Stimulated activated CD4-positive, alpha-beta T cell treated with anti-CD3 and anti-CD28 coated beads, Interleukin-4, amount 100 ng/mL, for 4 hours (primary cell): ENCODE results near the gene PRM2.
"Not testable (repeated sequence)": the region's sequence is repeated elsewhere in the genome, so short reads cannot be mapped to it uniquely, and the experiment has no call there.

Experiments used
- DNase-seq, 2 experiments: peaks; one replicate each; pipeline ENCODE4 v3.0.0-alpha.2; 2020

PRM2 gene

DNA sequence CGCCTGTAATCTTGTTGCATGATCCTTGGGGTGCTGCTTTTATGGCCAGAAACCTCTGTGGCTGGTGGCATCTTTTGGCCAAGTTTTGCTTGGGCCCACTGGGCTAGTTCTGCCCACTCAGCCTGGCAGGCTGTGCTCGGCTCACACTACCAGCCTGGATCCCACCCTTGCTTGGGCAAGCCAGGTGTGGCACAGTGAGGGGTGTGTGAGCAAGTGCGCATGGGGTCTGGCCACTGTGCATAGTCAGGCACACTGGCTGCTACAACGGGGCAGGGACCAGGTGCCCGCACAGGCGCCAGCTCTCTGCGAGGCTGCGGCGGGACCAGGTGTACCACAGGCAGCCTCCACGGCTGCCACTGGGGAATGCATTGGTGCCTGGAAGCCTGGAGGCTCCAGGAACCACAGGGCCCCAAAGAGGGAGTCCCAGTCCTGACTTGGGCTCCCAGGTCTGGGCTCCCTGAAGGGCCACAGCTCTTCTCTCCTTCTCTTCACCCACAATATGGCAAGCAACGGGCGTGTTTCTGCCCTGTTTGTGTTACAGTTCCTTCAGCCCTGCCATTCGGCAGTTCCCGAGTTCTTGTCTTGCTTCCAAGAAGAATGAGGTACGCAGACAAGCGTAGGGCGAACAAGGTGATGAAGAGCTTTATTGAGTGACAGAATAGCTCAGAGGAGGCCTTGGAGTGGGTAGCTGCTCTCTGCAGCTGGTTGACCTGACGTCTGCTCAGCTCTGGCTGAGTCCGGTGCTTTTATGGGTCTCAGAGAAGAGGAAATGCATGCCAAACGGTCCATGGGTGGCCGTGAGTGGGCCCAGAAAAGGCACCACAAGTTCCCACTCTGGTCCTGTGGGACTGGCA, 31.6 kb upstream of the PRM2 start:
- no peak for DNase-seq

DNA sequence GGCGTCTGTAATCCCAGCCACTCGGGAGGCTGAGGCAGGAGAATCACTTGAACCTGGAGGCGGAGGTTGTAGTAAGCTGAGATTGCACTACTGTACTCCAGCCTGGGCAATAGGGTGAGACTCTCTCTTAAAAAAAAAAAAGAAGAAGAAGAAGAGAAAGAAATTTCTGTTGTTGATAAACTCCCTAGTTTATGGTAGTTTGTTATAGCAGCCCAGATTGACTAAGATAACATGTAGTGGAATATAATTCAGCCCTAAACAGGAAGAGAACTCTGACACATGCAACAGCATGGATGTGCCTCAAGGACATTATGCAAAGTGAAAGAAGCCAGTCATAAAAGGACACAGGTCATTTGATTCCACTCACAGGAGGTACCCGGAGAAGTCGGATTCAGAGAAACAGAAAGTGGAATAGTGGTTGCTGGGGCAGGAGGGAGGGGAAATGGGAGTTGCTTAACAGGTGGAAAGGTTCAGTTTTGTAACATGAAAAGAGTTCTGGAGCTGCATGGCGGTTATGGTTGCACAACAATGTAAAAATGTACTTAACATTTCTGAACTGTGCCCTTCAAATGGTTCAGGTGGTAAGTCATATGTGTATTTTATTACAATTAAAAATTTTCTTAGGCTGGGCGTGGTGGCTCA, 30.8 kb upstream of the PRM2 start:
- DNase-seq = no peak

- DNase-seq = no peak
Observed at GRCh38 chr16:11306381-11306780, 30.1 kb upstream of the PRM2 start.

DNA sequence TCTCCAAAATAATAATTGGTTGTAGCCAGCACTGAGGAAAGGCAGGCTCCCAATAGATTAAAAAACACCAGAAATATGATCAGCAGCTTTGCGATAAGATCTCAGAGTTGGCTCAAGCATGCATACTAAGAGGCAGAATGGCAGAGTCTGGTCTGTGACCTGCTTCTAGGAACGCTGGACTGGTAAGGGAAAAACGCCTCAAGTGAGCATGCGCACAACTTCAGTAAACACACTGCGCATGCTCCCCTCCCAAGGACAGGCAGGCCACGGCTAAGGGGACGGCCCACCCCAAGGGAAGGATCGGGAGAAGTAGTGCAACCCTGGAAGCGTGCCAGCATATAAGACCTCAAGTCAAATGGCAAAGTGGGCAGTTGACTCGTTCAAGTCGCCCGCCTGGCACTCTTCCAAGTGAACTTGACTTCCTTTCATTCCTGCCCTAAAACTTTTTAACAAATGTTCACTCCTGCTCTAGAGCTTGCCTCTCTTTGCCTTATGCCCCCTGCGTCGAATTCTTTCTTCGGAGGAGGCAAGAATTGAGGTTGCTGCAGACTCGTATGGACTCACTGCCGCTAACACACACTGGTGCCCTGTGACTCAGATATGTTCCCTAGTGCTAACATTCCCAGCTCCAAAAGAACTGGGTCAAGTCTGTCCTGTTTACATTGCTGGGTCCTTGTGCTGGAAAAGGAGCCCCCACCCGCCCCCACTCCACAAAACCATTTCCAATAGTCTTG, 27.3 kb upstream of the PRM2 start:
- no peak for DNase-seq

- DNase-seq = no peak
Observed at GRCh38 chr16:11302977-11303376, 26.7 kb upstream of the PRM2 start.

- no peak for DNase-seq
Observed at GRCh38 chr16:11301645-11302501, 25.6 kb upstream of the PRM2 start.

- no peak for DNase-seq
Observed at GRCh38 chr16:11300560-11300892, 24.2 kb upstream of the PRM2 start.

DNA sequence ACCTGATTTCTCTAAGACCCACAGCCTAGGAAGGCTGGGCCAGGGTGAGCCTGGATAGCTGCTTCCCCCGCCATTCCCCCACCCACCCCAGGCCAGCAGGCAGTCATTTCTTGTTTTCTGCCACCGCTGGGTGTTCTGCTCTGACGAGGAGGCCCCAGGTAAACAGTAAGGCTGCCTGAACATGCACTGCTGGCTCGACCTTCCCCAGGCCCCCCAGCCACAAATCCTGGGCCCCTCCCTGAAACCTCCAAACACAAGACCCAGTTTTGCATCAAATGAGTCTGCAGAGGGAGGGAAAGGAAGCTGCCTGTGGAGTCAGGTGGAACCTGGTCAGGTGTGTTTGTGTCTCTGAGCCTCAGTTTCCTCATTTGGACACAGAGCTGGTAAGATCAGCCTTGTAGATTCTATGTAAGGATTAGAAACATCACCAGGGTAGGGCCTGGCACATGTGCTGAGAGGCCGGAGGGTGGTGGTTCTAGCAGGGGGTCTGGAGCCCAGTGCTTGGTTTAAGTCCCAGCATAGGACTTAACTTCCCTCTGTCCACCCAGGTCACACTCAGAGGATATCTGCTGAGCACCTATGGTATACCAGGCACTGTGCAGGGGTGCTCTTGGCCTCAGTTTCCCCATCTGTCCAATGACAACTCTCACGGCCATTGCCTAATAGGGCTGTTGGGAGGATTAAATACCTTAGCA, 23.7 kb upstream of the PRM2 start:
- no peak for DNase-seq

- not testable (repeated sequence) for DNase-seq
Observed at GRCh38 chr16:11298950-11299547, 22.8 kb upstream of the PRM2 start.

DNA sequence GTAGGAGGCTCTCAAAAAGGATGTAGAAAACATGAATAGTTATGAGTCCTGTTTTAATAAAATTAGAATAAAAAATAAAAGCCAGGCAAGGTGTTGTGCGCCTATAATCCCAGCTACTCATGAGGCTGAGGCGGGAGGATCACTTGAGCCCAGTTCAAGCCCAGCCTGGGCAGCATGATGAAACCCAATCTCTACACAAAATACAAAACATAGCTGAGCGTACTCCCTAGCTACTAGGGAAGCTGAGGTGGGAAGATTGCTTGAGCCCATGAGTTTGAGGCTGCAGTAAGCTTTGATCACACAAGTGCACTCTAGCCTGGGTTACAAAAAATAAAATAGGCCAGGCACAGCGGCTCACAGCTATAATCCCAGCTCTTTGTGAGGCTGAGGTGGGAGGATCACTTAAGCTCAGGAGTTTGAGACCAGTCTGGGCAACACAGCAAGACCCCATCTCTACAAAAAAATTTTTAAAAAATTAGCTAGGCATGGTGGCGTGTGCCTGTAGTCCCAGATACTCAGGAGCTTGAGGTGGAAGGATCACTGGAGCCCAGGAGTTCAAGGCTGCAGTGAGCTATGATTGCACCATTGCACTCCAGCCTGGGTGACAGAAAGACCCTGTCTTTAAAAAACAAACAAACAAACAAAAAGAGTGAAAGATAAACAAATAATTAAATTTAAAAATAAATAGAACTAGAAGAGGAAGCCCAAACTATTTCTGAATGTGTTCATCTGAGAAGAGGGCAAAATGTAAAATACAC, 22.0 kb upstream of the PRM2 start:
- DNase-seq = no peak

DNA sequence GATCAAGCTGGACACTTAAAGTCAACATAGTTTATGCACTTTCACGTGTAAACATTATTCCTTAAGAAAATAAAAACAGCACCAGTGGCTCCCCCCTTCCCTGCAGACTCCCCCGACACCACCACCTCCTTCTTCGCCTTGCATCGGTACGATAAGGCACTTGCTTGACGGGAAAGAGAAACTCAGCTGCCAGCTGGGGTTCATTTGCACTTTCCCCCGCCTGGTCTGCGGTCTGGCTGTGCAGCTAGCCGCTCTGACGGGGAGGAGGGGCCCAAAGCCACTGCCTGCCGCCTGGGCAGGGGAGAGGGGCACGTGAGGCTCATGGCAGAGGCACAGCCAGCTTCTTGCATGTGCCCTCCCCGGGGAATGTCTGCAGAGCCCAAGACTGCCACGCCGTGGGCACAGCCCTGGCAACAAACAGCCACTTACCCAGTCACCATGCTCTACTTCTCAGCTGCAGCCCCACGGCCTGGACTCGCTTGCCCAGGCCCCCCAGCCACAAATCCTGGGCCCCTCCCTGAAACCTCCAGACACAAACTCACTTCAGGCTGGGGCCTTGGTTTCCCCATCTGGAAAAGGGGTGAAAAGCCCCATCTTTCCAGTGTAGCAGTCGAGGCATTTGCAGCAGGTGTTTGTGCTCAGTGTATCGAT, 21.3 kb upstream of the PRM2 start:
- DNase-seq = peak; percentile 48 to 71

DNA sequence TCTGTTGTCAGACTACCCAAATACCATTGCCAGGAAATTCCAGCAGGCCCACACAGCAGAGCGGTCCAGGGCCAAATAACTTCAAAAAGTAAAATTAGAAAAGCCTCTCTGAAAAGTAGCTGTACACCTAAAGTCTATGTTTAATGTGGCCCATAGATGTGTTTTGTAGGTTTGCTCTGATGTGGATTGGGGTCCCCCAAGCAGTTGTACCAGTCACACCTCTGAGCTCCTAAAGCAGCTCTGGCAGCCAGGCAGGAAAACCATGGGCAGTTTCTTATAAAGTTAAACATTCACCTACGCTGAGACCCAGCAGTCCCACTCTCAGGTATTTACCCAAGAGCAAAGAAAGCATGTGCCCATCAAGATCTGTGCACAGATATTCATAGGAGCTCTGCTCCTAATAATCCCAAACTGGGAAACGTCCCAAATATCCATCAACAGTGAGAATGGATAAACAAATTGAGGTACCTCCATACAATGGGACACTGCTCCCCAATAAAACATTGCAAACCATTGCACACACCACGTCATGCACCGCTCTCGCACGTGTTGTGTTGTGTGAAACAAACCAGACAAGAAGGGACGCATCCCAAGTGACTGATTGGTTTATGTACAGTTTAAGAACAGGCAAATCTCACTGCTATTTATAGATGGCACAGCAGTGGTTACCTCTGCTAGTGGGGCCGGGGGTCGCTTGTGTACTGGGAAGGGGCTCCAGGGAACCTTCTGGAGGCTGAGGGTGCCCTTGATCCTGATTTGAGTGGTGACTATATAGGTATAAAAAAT, 20.6 kb upstream of the PRM2 start:
- DNase-seq = no peak

GRCh38 chr16:11296351-11296705, 20.0 kb upstream of the PRM2 start:
- DNase-seq = no peak

DNA sequence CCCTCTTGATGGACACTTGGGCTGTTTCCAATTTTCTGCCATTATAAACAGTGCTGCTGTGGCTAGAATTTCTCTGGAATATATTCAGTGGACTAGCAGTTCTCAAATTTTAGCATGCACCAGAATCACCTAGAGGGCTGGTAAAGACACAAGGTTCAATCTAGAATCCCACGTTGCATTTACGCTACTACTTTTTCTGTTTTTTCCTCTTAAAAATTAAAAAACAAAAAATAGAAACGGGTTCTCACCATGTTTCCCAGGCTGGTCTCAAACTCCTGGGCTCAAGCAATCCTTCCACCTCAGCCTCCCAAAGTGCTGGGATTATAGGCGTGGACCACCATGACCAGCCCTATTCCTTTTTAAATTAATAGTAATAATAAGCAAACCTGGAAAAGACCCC, 19.4 kb upstream of the PRM2 start:
- DNase-seq = no peak

DNA sequence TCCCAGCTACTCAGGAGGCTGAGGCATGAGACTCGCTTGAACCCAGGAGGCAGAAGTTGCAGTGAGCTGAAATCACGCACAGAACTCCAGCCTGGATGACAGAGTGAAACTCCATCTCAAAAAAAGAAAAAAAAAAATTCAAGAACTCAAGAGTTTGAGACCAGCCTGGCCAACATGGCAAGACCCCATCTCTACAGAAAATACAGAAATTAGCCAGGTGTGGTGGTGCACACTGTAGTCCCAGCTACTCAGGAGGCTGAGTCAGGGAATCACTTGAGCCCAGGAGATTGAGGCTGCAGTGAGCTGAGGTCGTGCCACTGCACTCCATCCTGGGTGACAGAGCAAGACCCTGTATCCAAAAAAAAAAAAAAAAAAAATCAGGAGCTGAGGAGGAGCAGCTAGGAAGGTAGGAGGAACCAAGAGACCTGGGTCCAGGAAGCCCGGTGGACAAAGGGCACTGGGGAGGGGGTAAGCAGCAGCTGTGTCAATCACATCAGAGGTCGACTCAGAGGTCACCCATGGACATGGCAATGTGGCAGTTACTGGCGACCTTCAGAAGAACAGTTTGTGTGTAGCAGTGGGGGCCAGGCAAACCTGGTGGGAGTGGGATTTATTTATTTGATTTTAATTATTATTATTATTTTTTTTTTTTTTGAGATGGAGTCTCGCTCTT, 15.9 kb upstream of the PRM2 start:
- no peak for DNase-seq

- DNase-seq = no peak
Observed at GRCh38 chr16:11291091-11291703, 14.9 kb upstream of the PRM2 start.

- DNase-seq = no peak
Observed at GRCh38 chr16:11290102-11290893, 14.0 kb upstream of the PRM2 start.

GRCh38 chr16:11289696-11290095, 13.4 kb upstream of the PRM2 start:
- not testable (repeated sequence) for DNase-seq
